ENCODE measurements around the gene SMTNL2. TPM values are rescaled to one million over a fixed set of nuclear protein-coding genes. Genes with fewer than 3 reads are reported as not detected.

The SMTNL2 gene
- not detected for total RNA-seq
- not detected for polyA plus RNA-seq (2013, experiment 1 of 2)
- polyA plus RNA-seq (2013, experiment 2 of 2) = 2.8 TPM
- 0 to 0.16 (median 0) reads per million in 172 experiments for total RNA-seq

GRCh38 chr17:4584101-4584916 is at the start of gene SMTNL2:
TSS of gene SMTNL2 (plus strand) at chr17:4584529. CDS start at chr17:4584606, 77 bp downstream.
- peak within 1 kb of the TSS; percentile 85 for H3K4me3 Mint-ChIP-seq
- peaks cover 10% of the 10 kb centered on the region for H3K4me1 ChIP-seq (ENCODE audit: insufficient read depth, low read length)
- ChIA-PET CTCF (no interaction called here), POLR2A (interaction anchor here (0.5 kb wide), 1 partner anchor 120 kb away, joined by 4 read pairs; the partner anchor contains the start of gene PELP1)
- H3K36me3 Mint-ChIP-seq (ENCODE audit: low read depth) = no peaks in the 10 kb centered on the region
- no peak within 1 kb of the TSS for H3K27ac Mint-ChIP-seq
- H3K9me3 Mint-ChIP-seq = no peaks in the 10 kb centered on the region
- peak; percentile 1 for TF ChIP-seq CTCF (IDR thresholded peaks at IDR 0.05)
- H3K27me3 ChIP-seq (ENCODE audit: control insufficient read depth in 1 of 2, insufficient read depth in 2 of 2, low read length in 2 of 2) = peaks cover 22 to 31% of the 10 kb centered on the region in 2 experiments
- peak in 3 of 14 experiments; percentile 8 to 18 (median 8) for DNase-seq
- peaks cover 4% of the 10 kb centered on the region for H3K4me1 Mint-ChIP-seq (ENCODE audit: low read depth)
- intact Hi-C loops (cut with DNase I, micrococcal nuclease) = no loop called here
- H3K4me3 ChIP-seq (ENCODE audit: low read length) = peak within 1 kb of the TSS; percentile 10
- peaks cover 46% of the 10 kb centered on the region for H3K27me3 Mint-ChIP-seq
- H3K9me3 ChIP-seq (ENCODE audit: control insufficient read depth in 1 of 2, insufficient read depth in 1 of 2, low read length in 2 of 2) = no peaks in the 10 kb centered on the region
- H3K27ac ChIP-seq (ENCODE audit: low read depth in 1 of 2, low read length in 2 of 2) = no peak within 1 kb of the TSS
- ATAC-seq (ENCODE audit: poor library complexity) = peak; percentile 53
- no peaks in the 10 kb centered on the region for H3K36me3 ChIP-seq (ENCODE audit: insufficient read depth, low read length)

GRCh38 chr17:4534928-4535666 is 49.2 kb upstream of the SMTNL2 start:
- no peak for TF ChIP-seq CTCF (IDR thresholded peaks at IDR 0.05)
- Histone ChIP-seq H3K9me3 (ENCODE audit: control insufficient read depth in 1 of 2, insufficient read depth in 1 of 2, low read length in 2 of 2) (no peaks in the 10 kb centered on the region), H3K36me3 (ENCODE audit: insufficient read depth, low read length) (peaks cover 15% of the 10 kb centered on the region), H3K4me1 (ENCODE audit: insufficient read depth, low read length) (peaks cover 7% of the 10 kb centered on the region), H3K4me3 (ENCODE audit: low read length) (no peak overlapping the region), H3K27me3 (ENCODE audit: control insufficient read depth in 1 of 2, insufficient read depth in 2 of 2, low read length in 2 of 2) (no peaks in the 10 kb centered on the region), H3K27ac (ENCODE audit: low read depth in 1 of 2, low read length in 2 of 2) (no peak overlapping the region)
- intact Hi-C loops (cut with DNase I, micrococcal nuclease) = no loop called here
- no peaks in the 10 kb centered on the region for H3K9me3 Mint-ChIP-seq
- H3K36me3 Mint-ChIP-seq (ENCODE audit: low read depth) = peaks cover 11% of the 10 kb centered on the region
- no peak overlapping the region for H3K27ac Mint-ChIP-seq
- no peak overlapping the region for H3K4me3 Mint-ChIP-seq
- ChIA-PET CTCF (no interaction called here), POLR2A (no interaction called here)
- H3K4me1 Mint-ChIP-seq (ENCODE audit: low read depth) = peaks cover 5% of the 10 kb centered on the region
- DNase-seq (no peak), ATAC-seq (ENCODE audit: poor library complexity) (no peak)
- peaks cover 6% of the 10 kb centered on the region for H3K27me3 Mint-ChIP-seq

GRCh38 chr17:4535667-4536258 is 48.6 kb upstream of the SMTNL2 start:
- intact Hi-C loops (cut with DNase I, micrococcal nuclease) = no loop called here
- CTCF ChIA-PET = no interaction called here

More at GRCh38 chr17:4535667-4536258, 48.6 kb upstream of the SMTNL2 start:
- ATAC-seq (ENCODE audit: poor library complexity) (no peak), DNase-seq (no peak)
- H3K4me3 ChIP-seq (ENCODE audit: low read length) = no peak overlapping the region
- H3K4me1 Mint-ChIP-seq (ENCODE audit: low read depth) = peaks cover 5% of the 10 kb centered on the region
- no peaks in the 10 kb centered on the region for H3K9me3 ChIP-seq (ENCODE audit: control insufficient read depth in 1 of 2, insufficient read depth in 1 of 2, low read length in 2 of 2)
- peaks cover 6% of the 10 kb centered on the region for H3K27me3 Mint-ChIP-seq
- H3K36me3 Mint-ChIP-seq (ENCODE audit: low read depth) = peaks cover 16% of the 10 kb centered on the region
- TF ChIP-seq CTCF (IDR thresholded peaks at IDR 0.05) = no peak
- H3K36me3 ChIP-seq (ENCODE audit: insufficient read depth, low read length) = peaks cover 19% of the 10 kb centered on the region
- no peak overlapping the region for H3K27ac ChIP-seq (ENCODE audit: low read depth in 1 of 2, low read length in 2 of 2)
- POLR2A ChIA-PET = no interaction called here
- peaks cover 7% of the 10 kb centered on the region for H3K4me1 ChIP-seq (ENCODE audit: insufficient read depth, low read length)
- H3K4me3 Mint-ChIP-seq = no peak overlapping the region
- H3K27ac Mint-ChIP-seq = no peak overlapping the region
- H3K27me3 ChIP-seq (ENCODE audit: control insufficient read depth in 1 of 2, insufficient read depth in 2 of 2, low read length in 2 of 2) = no peaks in the 10 kb centered on the region
- H3K9me3 Mint-ChIP-seq = no peaks in the 10 kb centered on the region
